Activated naive CD4-positive, alpha-beta T cell treated with anti-CD3 and anti-CD28 coated beads, Interleukin-2, amount 50 U/mL, for 24 hours (primary cell): ENCODE results near the gene INHBA.

Experiments
- H3K27ac Mint-ChIP-seq: one replicate; pipeline ENCODE4 v1.8.0; 2021; ENCODE audit warnings: mild to moderate bottlenecking, mixed read lengths
- H3K27me3 Mint-ChIP-seq: one replicate; pipeline ENCODE4 v1.8.0; 2021; ENCODE audit warnings: mixed read lengths
- H3K36me3 Mint-ChIP-seq: one replicate; pipeline ENCODE4 v1.8.0; 2021; ENCODE audit warnings: mixed read lengths
- H3K4me1 Mint-ChIP-seq: one replicate; pipeline ENCODE4 v1.8.0; 2021; ENCODE audit warnings: mixed read lengths
- H3K4me3 Mint-ChIP-seq: one replicate; pipeline ENCODE4 v1.8.0; 2021; ENCODE audit warnings: mild to moderate bottlenecking, mixed read lengths
- H3K9me3 Mint-ChIP-seq: one replicate; pipeline ENCODE4 v1.8.0; 2021; ENCODE audit warnings: mixed read lengths

Gene INHBA

GRCh38 chr7:41699516-41699915 lies 3.4 kb downstream of the INHBA start:
- Mint-ChIP-seq H3K27me3 (peaks cover 47% of the 10 kb centered on the region), H3K27ac (no peak overlapping the region), H3K4me1 (peaks cover 9% of the 10 kb centered on the region), H3K36me3 (no peaks in the 10 kb centered on the region), H3K9me3 (no peaks in the 10 kb centered on the region), H3K4me3 (no peak overlapping the region)

GRCh38 chr7:41698726-41699125 lies 4.2 kb downstream of the INHBA start:
- peaks cover 9% of the 10 kb centered on the region for H3K4me1 Mint-ChIP-seq
- H3K27me3 Mint-ChIP-seq = peaks cover 43% of the 10 kb centered on the region
- no peak overlapping the region for H3K4me3 Mint-ChIP-seq
- no peaks in the 10 kb centered on the region for H3K9me3 Mint-ChIP-seq
- no peak overlapping the region for H3K27ac Mint-ChIP-seq
- H3K36me3 Mint-ChIP-seq = no peaks in the 10 kb centered on the region

GRCh38 chr7:41698114-41698513 lies 4.8 kb downstream of the INHBA start:
- H3K27me3 Mint-ChIP-seq = peaks cover 40% of the 10 kb centered on the region
- H3K36me3 Mint-ChIP-seq = no peaks in the 10 kb centered on the region
- H3K4me3 Mint-ChIP-seq = no peak overlapping the region
- H3K4me1 Mint-ChIP-seq = peaks cover 9% of the 10 kb centered on the region
- H3K9me3 Mint-ChIP-seq = no peaks in the 10 kb centered on the region
- no peak overlapping the region for H3K27ac Mint-ChIP-seq

GRCh38 chr7:41696323-41696916 lies 6.5 kb downstream of the INHBA start:
- H3K9me3 Mint-ChIP-seq = no peaks in the 10 kb centered on the region
- no peak overlapping the region for H3K4me3 Mint-ChIP-seq
- peaks cover 35% of the 10 kb centered on the region for H3K27me3 Mint-ChIP-seq

GRCh38 chr7:41695661-41696322 lies 7.1 kb downstream of the INHBA start:
- Mint-ChIP-seq H3K9me3 (no peaks in the 10 kb centered on the region), H3K4me1 (peaks cover 9% of the 10 kb centered on the region), H3K4me3 (no peak overlapping the region), H3K36me3 (no peaks in the 10 kb centered on the region), H3K27me3 (peaks cover 29% of the 10 kb centered on the region), H3K27ac (no peak overlapping the region)

More at GRCh38 chr7:41696323-41696916, 6.5 kb downstream of the INHBA start:
- H3K4me1 Mint-ChIP-seq = peaks cover 9% of the 10 kb centered on the region
- no peak overlapping the region for H3K27ac Mint-ChIP-seq
- H3K36me3 Mint-ChIP-seq = no peaks in the 10 kb centered on the region

- Mint-ChIP-seq H3K4me3 (no peak overlapping the region), H3K27ac (no peak overlapping the region), H3K9me3 (no peaks in the 10 kb centered on the region), H3K4me1 (peaks cover 3% of the 10 kb centered on the region), H3K27me3 (peaks cover 24% of the 10 kb centered on the region), H3K36me3 (no peaks in the 10 kb centered on the region)
Measured at GRCh38 chr7:41694495-41694894, 8.4 kb downstream of the INHBA start.

GRCh38 chr7:41693150-41693997 lies 9.5 kb downstream of the INHBA start:
- Mint-ChIP-seq H3K27me3 (peaks cover 20% of the 10 kb centered on the region), H3K4me3 (no peak overlapping the region), H3K9me3 (no peaks in the 10 kb centered on the region), H3K27ac (no peak overlapping the region), H3K36me3 (no peaks in the 10 kb centered on the region), H3K4me1 (no peaks in the 10 kb centered on the region)

GRCh38 chr7:41692251-41692650 lies 10.6 kb downstream of the INHBA start:
- Mint-ChIP-seq H3K4me3 (no peak overlapping the region), H3K9me3 (no peaks in the 10 kb centered on the region), H3K36me3 (no peaks in the 10 kb centered on the region), H3K27ac (no peak overlapping the region), H3K27me3 (peaks cover 12% of the 10 kb centered on the region), H3K4me1 (no peaks in the 10 kb centered on the region)

GRCh38 chr7:41691286-41692190 lies 11.4 kb downstream of the INHBA start:
- no peaks in the 10 kb centered on the region for H3K9me3 Mint-ChIP-seq
- no peak overlapping the region for H3K27ac Mint-ChIP-seq
- H3K4me1 Mint-ChIP-seq = no peaks in the 10 kb centered on the region
- no peak overlapping the region for H3K4me3 Mint-ChIP-seq
- no peaks in the 10 kb centered on the region for H3K36me3 Mint-ChIP-seq
- peaks cover 12% of the 10 kb centered on the region for H3K27me3 Mint-ChIP-seq

GRCh38 chr7:41689815-41690214 lies 13.1 kb downstream of the INHBA start:
- no peaks in the 10 kb centered on the region for H3K36me3 Mint-ChIP-seq
- no peak overlapping the region for H3K4me3 Mint-ChIP-seq
- no peaks in the 10 kb centered on the region for H3K4me1 Mint-ChIP-seq
- H3K27me3 Mint-ChIP-seq = peaks cover 2% of the 10 kb centered on the region
- H3K9me3 Mint-ChIP-seq = no peaks in the 10 kb centered on the region
- no peak overlapping the region for H3K27ac Mint-ChIP-seq

GRCh38 chr7:41688906-41689305 lies 14.0 kb downstream of the INHBA start:
- H3K27ac Mint-ChIP-seq = no peak overlapping the region
- H3K36me3 Mint-ChIP-seq = no peaks in the 10 kb centered on the region
- no peak overlapping the region for H3K4me3 Mint-ChIP-seq
- no peaks in the 10 kb centered on the region for H3K9me3 Mint-ChIP-seq
- H3K27me3 Mint-ChIP-seq = no peaks in the 10 kb centered on the region
- no peaks in the 10 kb centered on the region for H3K4me1 Mint-ChIP-seq

- Mint-ChIP-seq H3K4me3 (no peak overlapping the region), H3K36me3 (no peaks in the 10 kb centered on the region), H3K27ac (no peak overlapping the region), H3K9me3 (no peaks in the 10 kb centered on the region), H3K27me3 (no peaks in the 10 kb centered on the region), H3K4me1 (no peaks in the 10 kb centered on the region)
Measured at GRCh38 chr7:41688012-41688625, 14.8 kb downstream of the INHBA start.

- Mint-ChIP-seq H3K4me3 (no peak overlapping the region), H3K9me3 (no peaks in the 10 kb centered on the region), H3K27me3 (no peaks in the 10 kb centered on the region), H3K4me1 (no peaks in the 10 kb centered on the region), H3K27ac (no peak overlapping the region), H3K36me3 (no peaks in the 10 kb centered on the region)
Measured at GRCh38 chr7:41685684-41686083, 17.2 kb downstream of the INHBA start.

- Mint-ChIP-seq H3K9me3 (no peaks in the 10 kb centered on the region), H3K36me3 (no peaks in the 10 kb centered on the region), H3K27ac (no peak overlapping the region), H3K4me1 (no peaks in the 10 kb centered on the region), H3K4me3 (no peak overlapping the region), H3K27me3 (no peaks in the 10 kb centered on the region)
Measured at GRCh38 chr7:41682422-41682821, 20.5 kb downstream of the INHBA start.

GRCh38 chr7:41679566-41679965 lies 23.3 kb downstream of the INHBA start:
- Mint-ChIP-seq H3K4me1 (no peaks in the 10 kb centered on the region), H3K27ac (no peak overlapping the region), H3K9me3 (no peaks in the 10 kb centered on the region), H3K36me3 (no peaks in the 10 kb centered on the region), H3K4me3 (no peak overlapping the region), H3K27me3 (no peaks in the 10 kb centered on the region)
